RWPE2 (cell line): Measurements from ENCODE around the gene WDR89.

ENCODE experiments used
- ATAC-seq: fragments of 200-7000 bp; cut with Tn5 transposase; 3 replicates; pipeline ENCODE4 v1.9.1; 2021; ENCODE audit warnings: low read depth
- DNase-seq: peaks from one replicate; pipeline ENCODE4 v3.0.0-alpha.2; 2020; ENCODE audit warnings: low spot score
- H3K27ac ChIP-seq: fragments of 450-650 bp; 2 replicates; pipeline ENCODE4 v1.5.1; 2017; ENCODE audit warnings: mild to moderate bottlenecking; ENCODE audit not compliant: poor library complexity, severe bottlenecking
- H3K27me3 ChIP-seq: fragments of 250-450 bp; sonication (Bioruptor Pico); 2 replicates; pipeline ENCODE4 v1.5.1; 2021; ENCODE audit warnings: mild to moderate bottlenecking, moderate library complexity; ENCODE audit not compliant: insufficient read depth, poor library complexity, severe bottlenecking
- H3K36me3 ChIP-seq: fragments of 250-450 bp; sonication (Bioruptor Pico); 2 replicates; pipeline ENCODE4 v1.5.1; 2020; ENCODE audit warnings: low read depth, mild to moderate bottlenecking, moderate library complexity
- H3K4me1 ChIP-seq: fragments of 250-450 bp; sonication (Bioruptor Pico); 2 replicates; pipeline ENCODE4 v1.5.1; 2021; ENCODE audit warnings: mild to moderate bottlenecking, moderate library complexity; ENCODE audit not compliant: insufficient read depth, poor library complexity, severe bottlenecking
- H3K4me3 ChIP-seq: fragments of 250-450 bp; sonication (Bioruptor Pico); 2 replicates; pipeline ENCODE4 v1.5.1; 2021; ENCODE audit warnings: mild to moderate bottlenecking, moderate library complexity; ENCODE audit not compliant: severe bottlenecking
- H3K9me3 ChIP-seq: fragments of 250-450 bp; sonication (Bioruptor Pico); 2 replicates; pipeline ENCODE4 v1.5.1; 2021; ENCODE audit warnings: mild to moderate bottlenecking, moderate library complexity; ENCODE audit not compliant: severe bottlenecking
- CTCF ChIP-seq: fragments of 450-650 bp; IDR thresholded peaks from one replicate; pipeline ENCODE4 v1.5.1; 2017; ENCODE audit warnings: mild to moderate bottlenecking, moderate library complexity; ENCODE audit not compliant: poor library complexity, severe bottlenecking

WDR89 gene

GRCh38 chr14:63581491-63581890, 60.2 kb downstream of the WDR89 start:
- no peak for ATAC-seq
- TF ChIP-seq CTCF = no peak
- no peak for DNase-seq
- no peaks in the 10 kb centered on the region for H3K27me3 ChIP-seq
- H3K36me3 ChIP-seq = no peaks in the 10 kb centered on the region
- no peaks in the 10 kb centered on the region for H3K9me3 ChIP-seq
- H3K27ac ChIP-seq = no peak overlapping the region
- no peak overlapping the region for H3K4me3 ChIP-seq
- H3K4me1 ChIP-seq = no peaks in the 10 kb centered on the region

- Histone ChIP-seq H3K9me3 (no peaks in the 10 kb centered on the region), H3K27me3 (no peaks in the 10 kb centered on the region), H3K27ac (no peak overlapping the region), H3K36me3 (no peaks in the 10 kb centered on the region), H3K4me1 (no peaks in the 10 kb centered on the region), H3K4me3 (no peak overlapping the region)
- no peak for TF ChIP-seq CTCF
- DNase-seq (no peak), ATAC-seq (peak; percentile 77)
Measured at GRCh38 chr14:63578300-63578699, 63.4 kb downstream of the WDR89 start.

- ATAC-seq (peak; percentile 75; the same call in 2 of the 3 replicates), DNase-seq (no peak)
- Histone ChIP-seq H3K9me3 (no peaks in the 10 kb centered on the region), H3K27me3 (no peaks in the 10 kb centered on the region), H3K4me1 (no peaks in the 10 kb centered on the region), H3K4me3 (no peak overlapping the region), H3K36me3 (no peaks in the 10 kb centered on the region), H3K27ac (no peak overlapping the region)
- TF ChIP-seq CTCF = no peak
Measured at GRCh38 chr14:63573581-63573980, 68.1 kb downstream of the WDR89 start.

- H3K9me3 ChIP-seq = no peaks in the 10 kb centered on the region
- H3K27me3 ChIP-seq = no peaks in the 10 kb centered on the region
- DNase-seq = no peak
- no peak for ATAC-seq
- no peaks in the 10 kb centered on the region for H3K36me3 ChIP-seq
- H3K27ac ChIP-seq = no peak overlapping the region
- no peak for TF ChIP-seq CTCF
- peaks cover 11% of the 10 kb centered on the region for H3K4me1 ChIP-seq
- no peak overlapping the region for H3K4me3 ChIP-seq
Measured at GRCh38 chr14:63565448-63565847, 76.2 kb downstream of the WDR89 start.

GRCh38 chr14:63564318-63564717, 77.4 kb downstream of the WDR89 start:
- Histone ChIP-seq H3K4me3 (no peak overlapping the region), H3K27ac (no peak overlapping the region), H3K9me3 (no peaks in the 10 kb centered on the region), H3K4me1 (peaks cover 11% of the 10 kb centered on the region), H3K36me3 (no peaks in the 10 kb centered on the region), H3K27me3 (no peaks in the 10 kb centered on the region)
- 0 out of 3 replicates have a peak, but pooled peaks have one; percentile 24 for ATAC-seq
- no peak for TF ChIP-seq CTCF
- no peak for DNase-seq
